Caco-2 (cell line): Measurements from ENCODE around the gene MSANTD2. TPM values are rescaled to one million over a fixed set of nuclear protein-coding genes. Genes with fewer than 3 reads are reported as not detected.

ENCODE experiments used
- BruUV-seq: library from RNA; stranded (reverse); fragments of 400-500 nt; replicated peaks from 2 replicates; lab custom pipeline; 2021; lab: Mats Ljungman, UMichigan
- CTCF ChIA-PET: fragments of 300-600 bp; sonication (Branson Sonifier 250); formaldehyde crosslinking; loops from one replicate; lab custom pipeline; 2022; ENCODE audit warnings: antibody characterized with exemption; lab: Charles Lee
- POLR2A ChIA-PET: fragments of 300-600 bp; sonication (Branson Sonifier 250); formaldehyde crosslinking; loops from one replicate; lab custom pipeline; 2022; ENCODE audit warnings: antibody characterized with exemption; lab: Charles Lee
- DNase-seq, 2 experiments: peaks; one replicate each; pipeline versions ENCODE4 v3.0.0 to v3.0.0-alpha.2; 2020 to 2022
- H3K27me3 ChIP-seq: replicated peaks from 2 replicates; pipeline ENCODE4 v1.6.0; 2011; ENCODE audit warnings: low read length; ENCODE audit not compliant: control insufficient read depth, insufficient read depth
- H3K36me3 ChIP-seq: 2 replicates; pipeline ENCODE4 v1.5.1; 2011; ENCODE audit warnings: low read length; ENCODE audit not compliant: control insufficient read depth, insufficient read depth
- H3K4me1 ChIP-seq: fragments of 250-450 bp; sonication (Bioruptor Pico); 2 replicates; pipeline ENCODE4 v1.5.1; 2020; ENCODE audit warnings: mild to moderate bottlenecking
- H3K4me3 ChIP-seq: 2 replicates; pipeline ENCODE4 v1.5.1; 2011; ENCODE audit warnings: low read depth, mild to moderate bottlenecking, control low read depth, low read length
- H3K9me3 ChIP-seq: fragments of 250-450 bp; sonication (Bioruptor Pico); 2 replicates; pipeline ENCODE4 v1.5.1; 2020; ENCODE audit warnings: mild to moderate bottlenecking, moderate library complexity
- H3K27ac Mint-ChIP-seq: one replicate; pipeline ENCODE4 v1.8.0; 2022; ENCODE audit warnings: mixed read lengths; ENCODE audit not compliant: unreplicated experiment
- H3K27me3 Mint-ChIP-seq: one replicate; pipeline ENCODE4 v1.8.0; 2022; ENCODE audit warnings: mixed read lengths; ENCODE audit not compliant: insufficient read depth, unreplicated experiment
- H3K36me3 Mint-ChIP-seq: one replicate; pipeline ENCODE4 v1.8.0; 2022; ENCODE audit warnings: mild to moderate bottlenecking, mixed read lengths; ENCODE audit not compliant: insufficient read depth, unreplicated experiment
- H3K4me1 Mint-ChIP-seq: one replicate; pipeline ENCODE4 v1.8.0; 2022; ENCODE audit warnings: low read depth, mixed read lengths; ENCODE audit not compliant: unreplicated experiment
- H3K4me3 Mint-ChIP-seq: one replicate; pipeline ENCODE4 v1.8.0; 2022; ENCODE audit warnings: mild to moderate bottlenecking, moderate library complexity, mixed read lengths; ENCODE audit not compliant: unreplicated experiment
- H3K9me3 Mint-ChIP-seq: one replicate; pipeline ENCODE4 v1.8.0; 2022; ENCODE audit warnings: mixed read lengths; ENCODE audit not compliant: unreplicated experiment
- CTCF ChIP-seq, 2 experiments: fragments of 200-600 bp in 1 of 2; IDR thresholded peaks; 1 replicate in 1 of 2; 2 replicates in 1 of 2; pipeline versions ENCODE4 v1.5.1 to v1.8.0; 2011 to 2022; ENCODE audit warnings: antibody characterized with exemption in 1 of 2, control low read depth in 1 of 2, inconsistent platforms in 1 of 2, low read depth in 1 of 2, low read length in 1 of 2, mild to moderate bottlenecking in 1 of 2, moderate library complexity in 1 of 2; ENCODE audit not compliant: insufficient read depth in 1 of 2, severe bottlenecking in 1 of 2, unreplicated experiment in 1 of 2
- intact Hi-C: fragments of 100-400 bp; cut with micrococcal nuclease; formaldehyde crosslinking; loops from one replicate; pipeline ENCODE4 v1.10.0; 2022; ENCODE audit not compliant: unreplicated experiment
- total RNA-seq: library from RNA; stranded (reverse); gene quantifications from 2 replicates; pipeline ENCODE4 v1.2.3, GENCODE V29; 2022

MSANTD2 gene
- total RNA-seq, 1 experiment from 2014 or later: 28.3 TPM

- H3K4me1 Mint-ChIP-seq: no peaks in the 10 kb centered on the region
- Histone ChIP-seq H3K4me1 (peaks cover 4% of the 10 kb centered on the region; the same call in 1 of the 2 replicates), H3K36me3 (no peaks in the 10 kb centered on the region), H3K9me3 (no peaks in the 10 kb centered on the region), H3K27me3 (peaks cover 6% of the 10 kb centered on the region), H3K4me3 (no peak overlapping the region)
- no peaks in the 10 kb centered on the region for H3K9me3 Mint-ChIP-seq
- no peaks in the 10 kb centered on the region for H3K36me3 Mint-ChIP-seq
- intact Hi-C loops: no loop called here
- ChIA-PET POLR2A (no interaction called here), CTCF (no interaction called here)
- no TSS peak for BruUV-seq
- TF ChIP-seq CTCF (IDR thresholded peaks at IDR 0.05; ENCODE audit: insufficient read depth in 1 of 2, low read depth in 1 of 2, low read length in 1 of 2, severe bottlenecking in 1 of 2, unreplicated experiment in 1 of 2): no peak
- peaks cover 30% of the 10 kb centered on the region for H3K27me3 Mint-ChIP-seq
- H3K27ac Mint-ChIP-seq: no peak overlapping the region
- DNase-seq: no peak
- H3K4me3 Mint-ChIP-seq: no peak overlapping the region
Measured at GRCh38 chr11:124716591-124716990, 83.6 kb downstream of the MSANTD2 start.

Other genes starting within 250 kb of the MSANTD2 start
- not detected in 2 replicates for gene OR8A1, start 230.4 kb downstream of the MSANTD2 start, total RNA-seq
- gene PANX3, start 189.0 kb downstream of the MSANTD2 start, total RNA-seq: not detected in 2 replicates
- gene TBRG1, start 177.5 kb downstream of the MSANTD2 start, total RNA-seq: 71.5 and 72.0 TPM in 2 replicates
- 33.7 and 34.1 TPM in 2 replicates for gene SIAE, start 126.7 kb downstream of the MSANTD2 start, total RNA-seq
- gene SPA17, start 126.5 kb downstream of the MSANTD2 start, total RNA-seq: 3.7 and 4.2 TPM in 2 replicates
- gene NRGN, start 60.5 kb downstream of the MSANTD2 start, total RNA-seq: 5.7 and 7.8 TPM in 2 replicates
- gene VSIG2, start 48.2 kb downstream of the MSANTD2 start, total RNA-seq: 0.28 TPM in 1 of 2 replicates, not detected in the other
- 5.3 and 6.1 TPM in 2 replicates for gene ESAM, start 38.1 kb downstream of the MSANTD2 start, total RNA-seq
- 5.7 and 6.2 TPM in 2 replicates for gene ROBO3, start 65.0 kb upstream of the MSANTD2 start, total RNA-seq
- gene ROBO4, start 97.5 kb upstream of the MSANTD2 start, total RNA-seq: not detected in 2 replicates
- not detected in 2 replicates for gene HEPN1, start 118.8 kb upstream of the MSANTD2 start, total RNA-seq
- gene HEPACAM, start 135.6 kb upstream of the MSANTD2 start, total RNA-seq: 0.11 TPM in 1 of 2 replicates, not detected in the other
- gene CCDC15, start 153.8 kb upstream of the MSANTD2 start, total RNA-seq: 4.0 TPM in 2 replicates